Activated T-cell treated with anti-CD3 and anti-CD28 coated beads, Interleukin-2, amount 50 U/mL, for 4 hours (primary cell): Measurements from ENCODE around the gene TPPP3. TPM values are rescaled to one million over a fixed set of nuclear protein-coding genes. Genes with fewer than 3 reads are reported as not detected.
"Not testable (repeated sequence)": the region's sequence is repeated elsewhere in the genome, so short reads cannot be mapped to it uniquely, and the experiment has no call there.

Source experiments
- ATAC-seq, 2 donors: fragments of 200-7000 bp; cut with Tn5 transposase; one replicate each; pipeline ENCODE4 v1.10.0; 2021
- DNase-seq: peaks from one replicate; pipeline ENCODE4 v3.0.0-alpha.2; 2020
- H3K27me3 Mint-ChIP-seq: one replicate; pipeline ENCODE4 v1.8.0; 2021; ENCODE audit warnings: low read depth, mixed read lengths
- H3K36me3 Mint-ChIP-seq: one replicate; pipeline ENCODE4 v1.8.0; 2022; ENCODE audit warnings: mixed read lengths; ENCODE audit not compliant: insufficient read depth
- H3K4me1 Mint-ChIP-seq: one replicate; pipeline ENCODE4 v1.8.0; 2021; ENCODE audit warnings: low read depth, mixed read lengths
- H3K4me3 Mint-ChIP-seq: one replicate; pipeline ENCODE4 v1.8.0; 2021; ENCODE audit warnings: mild to moderate bottlenecking, moderate library complexity, mixed read lengths
- H3K9me3 Mint-ChIP-seq: one replicate; pipeline ENCODE4 v1.8.0; 2021; ENCODE audit warnings: mixed read lengths
- total RNA-seq, 3 donors: library from RNA; stranded (reverse); gene quantifications; one replicate each; pipeline ENCODE4 v1.2.1, GENCODE V29; 2021

Gene TPPP3
- total RNA-seq, 3 donors from 2014 or later = 0.20 TPM; not detected in 2

DNA sequence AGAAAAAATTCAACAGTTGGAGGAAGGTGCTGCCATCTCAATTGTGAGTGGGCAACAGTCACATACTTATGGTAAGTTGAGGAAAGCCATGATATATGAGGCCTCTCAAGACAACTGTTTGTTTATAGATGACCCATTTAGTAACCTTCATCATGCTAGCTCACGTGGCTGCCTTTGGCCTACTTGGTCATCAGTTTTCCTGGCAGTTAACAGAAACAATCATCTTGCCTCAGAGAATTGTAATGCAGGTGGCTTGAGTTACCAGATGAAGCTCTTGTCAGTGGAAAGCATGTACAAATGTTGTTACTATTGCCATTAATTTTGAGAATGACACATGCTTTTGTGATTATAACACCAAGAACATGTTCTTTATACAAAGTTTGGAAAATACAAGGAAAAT lies 14.7 kb downstream of the TPPP3 start:
- Mint-ChIP-seq H3K4me1 (no peaks in the 10 kb centered on the region), H3K9me3 (no peaks in the 10 kb centered on the region), H3K4me3 (no peak overlapping the region), H3K36me3 (no peaks in the 10 kb centered on the region), H3K27me3 (peaks cover 10% of the 10 kb centered on the region)
- no peak for DNase-seq
- no peak for ATAC-seq

DNA sequence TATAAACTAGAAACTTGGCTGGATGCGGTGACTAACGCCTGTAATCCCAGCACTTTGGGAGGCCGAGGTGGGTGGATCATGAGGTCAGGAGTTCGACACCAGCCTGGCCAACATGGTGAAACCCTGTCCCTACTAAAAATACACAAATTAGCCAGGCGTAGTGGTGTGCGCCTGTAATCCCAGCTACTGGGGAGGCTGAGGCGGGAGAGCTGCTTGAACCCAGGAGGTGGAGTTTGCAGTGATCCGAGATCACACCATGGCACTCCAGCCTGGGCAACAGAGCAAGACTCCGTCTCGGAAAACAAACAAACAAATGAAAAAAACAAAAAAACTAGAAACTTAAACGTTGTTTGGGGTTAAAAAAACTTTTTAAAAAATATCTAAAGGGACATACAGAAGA lies 17.3 kb downstream of the TPPP3 start:
- peaks cover 15% of the 10 kb centered on the region for H3K27me3 Mint-ChIP-seq
- not testable (repeated sequence) for H3K9me3 Mint-ChIP-seq, ATAC-seq, H3K4me1 Mint-ChIP-seq, H3K4me3 Mint-ChIP-seq, DNase-seq, H3K36me3 Mint-ChIP-seq

DNA sequence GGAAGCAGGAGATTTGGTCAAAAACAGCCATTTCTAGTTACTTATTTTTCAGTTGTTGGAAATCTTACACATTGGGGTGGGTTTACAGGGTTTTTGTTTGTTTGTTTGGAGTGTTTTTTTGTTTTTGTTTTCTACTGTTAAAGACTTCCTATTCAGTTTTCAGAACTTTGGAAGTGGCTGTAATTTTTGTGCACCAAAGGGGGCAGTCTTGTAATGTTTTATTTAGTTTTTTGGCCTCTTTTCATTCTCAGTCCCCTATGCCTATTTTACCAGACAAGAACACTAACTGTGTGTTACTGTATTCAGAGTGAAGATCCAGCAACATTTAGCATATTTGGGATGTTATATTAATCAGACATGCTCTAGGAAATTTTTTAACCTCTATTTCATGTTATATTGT lies 20.6 kb downstream of the TPPP3 start:
- Mint-ChIP-seq H3K27me3 (peaks cover 15% of the 10 kb centered on the region), H3K4me1 (no peaks in the 10 kb centered on the region), H3K4me3 (no peak overlapping the region), H3K36me3 (no peaks in the 10 kb centered on the region), H3K9me3 (no peaks in the 10 kb centered on the region)
- DNase-seq = no peak
- no peak for ATAC-seq

DNA sequence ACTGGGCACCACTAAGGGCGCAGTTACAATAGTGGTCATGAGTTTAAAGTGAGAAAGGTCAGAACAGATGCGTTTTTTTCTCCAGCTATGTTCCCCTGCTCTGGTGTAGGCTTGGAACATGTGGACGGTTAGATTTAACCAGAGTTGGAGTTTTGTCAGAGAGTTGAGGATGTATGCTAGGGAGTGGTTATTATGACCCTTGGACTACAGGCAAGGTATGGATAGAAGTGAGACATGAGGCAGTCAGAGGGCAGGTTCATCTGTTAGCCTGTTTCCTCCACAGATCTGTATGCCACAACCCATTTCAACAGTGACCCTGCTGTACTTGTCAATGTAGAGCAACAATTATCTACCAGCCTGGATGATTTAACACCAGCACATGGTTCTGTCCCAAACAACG lies 22.6 kb downstream of the TPPP3 start:
- ATAC-seq (no peak), DNase-seq (no peak)
- Mint-ChIP-seq H3K4me3 (no peak overlapping the region), H3K27me3 (peaks cover 10% of the 10 kb centered on the region), H3K9me3 (no peaks in the 10 kb centered on the region), H3K36me3 (no peaks in the 10 kb centered on the region), H3K4me1 (peaks cover 1% of the 10 kb centered on the region)

DNA sequence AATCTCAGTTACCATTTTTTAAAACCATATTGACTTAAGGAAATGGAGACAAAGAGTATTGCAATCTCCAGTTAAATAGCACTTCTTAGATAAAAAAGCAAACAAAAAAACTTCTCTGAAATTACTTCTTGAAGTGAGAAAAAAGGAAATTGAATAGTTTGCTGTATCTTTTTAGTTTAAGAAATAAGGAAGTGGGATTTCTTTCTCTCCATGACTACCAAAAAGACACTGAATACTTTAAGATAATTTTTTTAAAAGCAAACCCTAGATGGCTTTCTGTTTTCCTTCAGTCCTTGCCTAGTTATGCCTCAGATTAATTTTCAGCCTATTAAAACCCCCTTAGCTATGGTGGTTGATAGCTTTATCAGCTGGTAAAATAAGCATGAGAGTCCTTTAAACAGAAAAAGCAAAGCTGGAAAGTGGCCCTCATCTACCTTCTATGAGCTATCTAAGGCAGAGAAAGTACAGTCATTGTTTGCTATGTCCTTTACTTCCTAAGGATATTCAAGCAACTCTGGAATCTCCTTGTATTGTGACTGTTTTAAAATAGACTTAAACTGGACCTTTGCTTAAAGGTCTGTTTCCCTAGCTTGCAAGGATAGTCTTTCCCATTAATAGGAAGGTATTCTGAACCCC lies 28.6 kb downstream of the TPPP3 start:
- ATAC-seq (peak in 1 of 2 donors; percentile 18), DNase-seq (no peak)
- Mint-ChIP-seq H3K9me3 (no peaks in the 10 kb centered on the region), H3K4me1 (peaks cover 13% of the 10 kb centered on the region), H3K4me3 (peak overlapping the region; percentile 3), H3K36me3 (no peaks in the 10 kb centered on the region), H3K27me3 (no peaks in the 10 kb centered on the region)

DNA sequence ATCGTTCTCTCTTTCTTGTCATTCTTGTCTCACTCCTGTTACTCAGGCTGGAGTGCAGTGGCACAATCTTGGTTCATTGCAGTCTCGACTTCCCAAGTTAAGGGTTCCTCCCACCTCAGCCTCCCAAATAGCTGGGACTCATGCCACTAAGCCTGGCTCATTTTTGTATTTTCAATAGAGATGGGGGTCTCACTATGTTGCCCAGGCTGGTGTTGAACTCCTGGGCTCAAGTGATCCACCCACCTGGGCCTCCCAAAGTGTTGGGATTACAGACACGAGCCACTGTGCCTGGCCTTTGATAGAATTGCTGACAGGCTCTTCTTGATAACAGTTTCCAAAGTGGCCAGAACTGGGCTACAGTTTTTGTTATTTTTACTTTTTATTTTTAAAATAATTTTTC lies 32.3 kb downstream of the TPPP3 start:
- no peak for DNase-seq
- peaks cover 3% of the 10 kb centered on the region for H3K27me3 Mint-ChIP-seq
- no peaks in the 10 kb centered on the region for H3K9me3 Mint-ChIP-seq
- no peak overlapping the region for H3K4me3 Mint-ChIP-seq
- H3K4me1 Mint-ChIP-seq = peaks cover 13% of the 10 kb centered on the region
- H3K36me3 Mint-ChIP-seq = no peaks in the 10 kb centered on the region
- ATAC-seq = no peak

DNA sequence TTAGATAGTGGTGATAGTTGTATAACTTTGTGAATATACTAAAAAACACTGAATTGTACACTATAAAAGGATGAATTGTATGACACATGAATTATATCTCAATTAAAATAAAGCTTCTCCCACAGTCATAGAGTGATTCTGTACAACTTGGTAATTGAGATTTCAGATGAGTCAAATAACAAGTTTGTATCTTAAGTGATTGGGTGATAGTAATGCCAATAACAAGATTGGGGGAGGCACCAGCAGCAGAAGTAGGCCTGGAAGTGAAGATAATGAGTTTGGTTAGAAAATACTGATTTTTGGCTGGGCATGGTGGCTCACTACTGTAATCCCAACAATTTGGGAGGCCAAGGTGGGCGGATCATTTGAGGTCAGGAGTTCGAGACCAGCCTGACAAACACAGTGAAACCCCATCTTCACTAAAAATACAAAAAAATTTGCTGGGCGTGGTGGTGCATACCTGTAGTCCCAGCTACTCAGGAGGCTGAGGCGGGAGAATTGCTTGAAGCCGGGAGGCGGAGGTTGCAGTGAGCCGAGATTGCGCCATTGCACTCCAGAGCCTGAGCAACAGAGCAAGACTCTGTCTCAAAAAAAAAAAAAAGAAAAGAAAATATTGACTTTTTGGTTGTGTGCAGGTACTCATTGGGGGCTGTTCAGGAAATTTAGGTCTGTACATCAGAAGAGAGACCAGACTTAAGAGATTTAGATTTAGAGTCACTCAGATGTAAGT lies 33.6 kb downstream of the TPPP3 start:
- peak in 1 of 2 donors; percentile 59 for ATAC-seq
- DNase-seq, H3K9me3 Mint-ChIP-seq, H3K4me1 Mint-ChIP-seq, H3K36me3 Mint-ChIP-seq, H3K4me3 Mint-ChIP-seq, H3K27me3 Mint-ChIP-seq: not testable (repeated sequence)

DNA sequence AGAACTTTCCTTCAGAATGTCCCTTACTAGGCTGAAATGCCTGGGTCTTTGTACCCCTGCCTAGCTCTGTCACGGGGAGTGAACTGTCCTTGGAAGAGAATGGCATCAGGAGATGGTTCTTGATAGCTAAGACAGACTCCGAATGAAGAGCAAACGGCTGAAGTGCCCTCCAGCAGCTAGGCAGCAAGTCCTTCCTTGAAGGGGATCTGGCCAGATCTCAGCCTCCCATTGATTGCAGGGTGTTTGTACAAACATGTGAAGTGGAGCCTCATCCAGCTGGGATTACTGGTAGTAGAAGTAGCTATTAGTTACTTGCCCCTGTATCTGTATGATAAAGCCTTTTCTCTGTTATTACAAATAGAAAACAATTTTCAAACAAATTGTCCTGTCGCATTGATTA lies 35.7 kb downstream of the TPPP3 start:
- no peaks in the 10 kb centered on the region for H3K36me3 Mint-ChIP-seq
- peaks cover 3% of the 10 kb centered on the region for H3K27me3 Mint-ChIP-seq
- ATAC-seq = no peak

DNA sequence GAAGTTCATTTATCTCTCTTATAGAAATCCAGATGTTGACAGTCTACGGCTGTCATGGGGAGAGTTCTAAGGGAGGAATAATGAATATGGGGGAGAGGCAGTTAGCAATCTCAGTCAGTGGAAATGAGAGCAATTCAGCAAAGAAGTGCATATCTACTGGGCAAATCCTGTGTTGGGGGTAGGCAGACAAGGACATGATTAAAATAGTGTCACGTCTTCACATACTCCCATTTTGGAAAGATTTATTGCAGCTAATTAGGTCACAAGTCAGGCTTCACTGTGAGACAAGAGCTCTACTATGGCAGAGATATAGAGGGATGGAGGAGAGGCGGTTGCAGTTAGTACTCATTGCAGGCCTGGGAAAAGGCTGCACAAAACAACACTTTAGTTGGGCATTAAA lies 36.9 kb downstream of the TPPP3 start:
- no peak for ATAC-seq
- Mint-ChIP-seq H3K36me3 (no peaks in the 10 kb centered on the region), H3K9me3 (no peaks in the 10 kb centered on the region)

More for the DNA sequence above, 35.7 kb downstream of the TPPP3 start:
- no peak for DNase-seq
- Mint-ChIP-seq H3K4me1 (no peaks in the 10 kb centered on the region), H3K9me3 (no peaks in the 10 kb centered on the region), H3K4me3 (no peak overlapping the region)

DNA sequence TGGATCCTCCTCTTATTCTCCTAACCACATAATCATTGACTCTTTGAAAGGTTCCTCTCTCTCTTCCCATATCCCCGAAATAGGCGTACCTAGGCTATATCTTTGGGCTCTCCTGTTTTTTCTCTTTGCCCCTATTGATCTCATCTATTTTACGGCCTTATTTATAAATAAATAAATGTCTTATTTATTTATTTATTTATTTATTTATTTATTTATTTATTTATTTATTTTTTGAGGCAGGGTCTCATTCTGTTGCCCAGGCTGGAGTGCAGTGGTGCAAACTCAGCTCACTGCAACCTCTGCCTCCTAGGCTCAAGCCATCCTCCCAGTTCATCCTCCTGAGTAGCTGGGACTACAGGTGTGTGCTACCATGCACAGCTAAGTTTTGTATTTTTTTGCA lies 40.8 kb downstream of the TPPP3 start:
- not testable (repeated sequence) for H3K9me3 Mint-ChIP-seq, ATAC-seq, DNase-seq, H3K4me1 Mint-ChIP-seq, H3K27me3 Mint-ChIP-seq, H3K36me3 Mint-ChIP-seq, H3K4me3 Mint-ChIP-seq

More for the DNA sequence above, 36.9 kb downstream of the TPPP3 start:
- Mint-ChIP-seq H3K27me3 (peaks cover 3% of the 10 kb centered on the region), H3K4me1 (no peaks in the 10 kb centered on the region), H3K4me3 (no peak overlapping the region)
- no peak for DNase-seq

DNA sequence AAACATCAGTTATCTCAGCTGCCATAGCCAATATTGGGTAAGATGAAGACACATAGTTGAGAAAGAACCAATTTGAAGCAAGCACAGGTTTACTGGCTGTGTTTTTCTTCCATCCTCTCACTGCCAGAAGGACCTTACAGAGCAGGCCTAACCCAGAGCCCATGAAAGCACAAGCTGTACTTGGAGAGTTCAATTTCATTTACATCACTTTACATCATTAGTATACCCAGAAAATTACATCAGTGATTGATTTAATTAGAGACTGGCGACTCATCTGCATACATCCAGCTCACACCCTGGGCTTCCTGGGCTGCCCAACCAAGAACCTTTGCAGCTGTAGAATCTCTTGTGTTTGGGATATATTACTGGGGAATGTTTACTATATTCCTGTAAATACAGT lies 43.0 kb downstream of the TPPP3 start:
- Mint-ChIP-seq H3K27me3 (peaks cover 2% of the 10 kb centered on the region), H3K4me1 (no peaks in the 10 kb centered on the region), H3K9me3 (no peaks in the 10 kb centered on the region), H3K4me3 (no peak overlapping the region), H3K36me3 (no peaks in the 10 kb centered on the region)
- no peak for DNase-seq
- ATAC-seq = no peak

DNA sequence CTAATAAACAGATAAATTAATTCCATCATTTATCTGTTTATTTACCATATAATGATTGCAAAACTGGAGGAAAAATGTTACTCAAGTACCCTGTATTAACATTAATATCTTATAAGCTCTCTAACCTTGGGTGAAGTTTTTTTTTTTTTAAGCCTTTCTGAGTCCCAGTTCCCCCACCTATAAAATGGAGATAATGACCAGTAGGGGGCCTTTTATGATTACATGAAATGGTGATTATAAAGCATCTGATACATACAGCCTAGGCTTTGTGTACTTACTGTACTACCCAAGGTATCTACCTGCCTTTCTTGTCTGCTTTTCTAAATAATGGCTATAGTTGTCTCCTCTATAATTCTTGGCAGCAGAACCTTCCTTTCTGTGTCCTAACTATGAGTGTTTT lies 44.1 kb downstream of the TPPP3 start:
- Mint-ChIP-seq H3K36me3 (no peaks in the 10 kb centered on the region), H3K9me3 (no peaks in the 10 kb centered on the region), H3K27me3 (peaks cover 3% of the 10 kb centered on the region), H3K4me3 (no peak overlapping the region), H3K4me1 (no peaks in the 10 kb centered on the region)
- DNase-seq (no peak), ATAC-seq (peak; percentile 48 to 60)

DNA sequence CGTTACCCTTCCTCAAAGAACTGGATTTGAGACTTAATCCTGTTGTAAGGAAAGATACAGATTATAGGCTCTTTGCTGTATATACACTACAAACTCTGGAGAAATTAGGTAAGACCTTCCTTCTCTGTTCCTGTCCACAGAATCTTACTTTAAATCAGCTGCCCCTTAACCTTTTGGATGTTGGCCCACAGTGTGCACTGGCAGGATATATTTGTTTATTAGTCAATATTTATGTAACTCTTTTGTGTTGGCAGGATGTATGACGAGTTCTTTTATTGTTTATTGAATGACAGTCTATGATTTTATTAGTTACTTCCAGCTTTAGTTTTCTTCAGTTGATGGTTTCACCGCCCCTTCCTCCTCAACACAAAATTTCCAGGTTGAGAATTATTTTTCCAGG lies 47.0 kb downstream of the TPPP3 start:
- H3K27me3 Mint-ChIP-seq = peaks cover 8% of the 10 kb centered on the region
- no peaks in the 10 kb centered on the region for H3K36me3 Mint-ChIP-seq
- DNase-seq (no peak), ATAC-seq (no peak)
- H3K9me3 Mint-ChIP-seq = no peaks in the 10 kb centered on the region
- H3K4me3 Mint-ChIP-seq = no peak overlapping the region
- H3K4me1 Mint-ChIP-seq = no peaks in the 10 kb centered on the region

DNA sequence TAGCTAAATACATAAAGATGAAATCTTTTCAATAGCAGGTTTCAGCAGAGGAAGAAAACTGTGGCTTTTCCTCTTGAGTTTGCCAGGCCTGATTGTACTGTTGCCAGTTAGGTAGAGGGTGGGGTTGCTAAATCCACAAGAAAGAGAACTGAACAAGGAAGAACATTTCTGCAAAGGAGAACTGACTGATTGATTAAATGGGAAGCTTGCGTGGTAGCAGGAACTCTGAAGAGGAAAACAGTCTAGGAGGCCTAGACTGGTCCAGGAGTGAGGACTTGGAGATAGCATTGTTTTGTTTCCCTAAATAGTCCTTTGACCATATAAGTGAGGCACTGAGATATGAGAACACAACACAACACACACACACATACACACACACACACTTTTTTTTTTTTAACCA lies 47.9 kb downstream of the TPPP3 start:
- Mint-ChIP-seq H3K27me3 (peaks cover 8% of the 10 kb centered on the region), H3K9me3 (no peaks in the 10 kb centered on the region), H3K36me3 (no peaks in the 10 kb centered on the region), H3K4me3 (no peak overlapping the region), H3K4me1 (no peaks in the 10 kb centered on the region)
- DNase-seq (no peak), ATAC-seq (no peak)

DNA sequence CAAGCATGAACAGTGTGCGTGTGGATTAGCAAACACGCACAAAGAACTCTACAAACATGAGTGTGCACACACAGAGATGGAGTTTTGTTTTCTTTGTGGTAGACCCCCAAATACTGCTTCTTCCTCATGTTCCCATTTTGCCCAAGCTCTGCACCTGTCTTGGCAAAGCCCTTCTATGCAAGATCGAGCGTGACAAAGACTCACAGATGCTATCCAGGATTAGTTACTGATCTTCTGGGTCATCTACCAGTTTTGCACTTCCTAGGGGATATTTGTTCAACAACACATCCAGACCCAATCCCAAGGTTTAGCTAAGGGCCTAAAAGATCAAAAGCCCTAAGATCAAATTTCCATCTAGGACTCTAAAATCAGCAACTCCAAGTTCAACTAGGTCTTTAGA lies 50.7 kb downstream of the TPPP3 start:
- Mint-ChIP-seq H3K9me3 (no peaks in the 10 kb centered on the region), H3K27me3 (peaks cover 15% of the 10 kb centered on the region), H3K4me1 (no peaks in the 10 kb centered on the region), H3K36me3 (no peaks in the 10 kb centered on the region), H3K4me3 (no peak overlapping the region)
- no peak for DNase-seq
- ATAC-seq = no peak
